HL-60/S4 treated with phorbol 12-myristate 13-acetate at 8.2 ng/mL for 4 days and 3 days (cell line): ENCODE data around the gene EN2.

Experiments used
- in situ Hi-C: fragments of 300-500 bp; cut with MboI; formaldehyde crosslinking; loops from 2 replicates; pipeline ENCODE4 v1.15.0; 2022; ENCODE audit warnings: low sequenced_read_pairs

The EN2 gene

DNA sequence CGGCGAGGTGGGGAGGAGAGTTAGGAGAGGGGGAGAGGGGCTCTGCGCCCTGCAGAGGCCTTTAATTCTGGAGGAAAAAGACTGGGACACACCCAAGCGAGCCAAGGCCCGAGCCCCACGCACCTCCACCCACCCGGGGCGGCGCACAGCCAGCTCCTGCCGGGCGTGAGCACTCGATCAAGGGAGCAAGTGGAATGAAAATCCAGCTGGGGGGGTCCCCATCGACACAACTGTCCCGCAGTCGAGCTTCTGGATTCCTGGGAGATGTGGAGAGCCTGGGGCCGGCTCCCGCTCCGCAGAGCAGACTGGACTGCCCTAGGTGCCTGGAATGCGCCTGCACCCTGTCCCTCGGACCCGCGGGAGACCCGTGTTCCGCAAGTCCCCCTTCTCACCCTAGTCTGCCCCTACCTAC is 7.4 kb upstream of the EN2 start:
- in situ Hi-C loops = no loop called here

DNA sequence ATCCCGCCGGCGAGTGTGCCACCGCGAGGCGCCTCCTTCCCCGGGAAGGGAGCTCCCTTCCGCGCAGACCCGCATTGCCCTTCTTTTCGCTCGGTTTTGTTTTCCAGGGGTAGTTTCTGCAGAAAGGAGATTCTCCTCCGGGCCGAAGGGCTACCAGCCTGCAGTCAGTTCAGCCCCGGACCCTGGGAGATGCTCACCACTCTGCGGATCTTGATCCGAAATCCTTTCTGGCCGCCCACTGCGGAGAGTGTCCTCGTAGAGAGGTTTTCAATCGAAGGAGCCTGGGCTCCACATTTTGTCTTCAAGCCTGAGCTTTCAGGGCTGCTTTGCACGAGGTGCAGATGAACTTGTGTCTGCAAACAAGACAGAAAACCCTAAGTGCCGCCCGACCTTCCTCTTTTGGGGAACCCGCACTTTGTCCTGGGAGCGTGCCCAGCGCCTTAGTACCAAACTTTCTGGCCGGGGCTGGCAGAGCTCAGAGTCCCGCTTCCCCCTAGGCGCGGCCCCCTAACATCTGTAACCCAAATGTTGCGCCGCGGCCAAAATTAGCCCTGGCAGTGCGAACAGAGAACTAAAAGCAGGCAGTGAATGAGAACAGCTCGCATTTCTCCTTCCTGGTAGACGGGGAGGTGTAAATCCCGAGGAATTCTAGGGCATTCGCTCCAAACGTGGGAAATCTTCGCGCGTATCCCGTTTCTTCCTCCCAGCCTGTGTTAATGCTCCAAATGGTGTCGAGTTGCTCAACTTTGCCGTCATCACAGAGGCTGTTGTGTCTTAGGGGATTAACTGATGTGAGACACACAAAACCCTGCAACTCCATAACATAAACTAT is 6.7 kb upstream of the EN2 start:
- in situ Hi-C loops = no loop called here

DNA sequence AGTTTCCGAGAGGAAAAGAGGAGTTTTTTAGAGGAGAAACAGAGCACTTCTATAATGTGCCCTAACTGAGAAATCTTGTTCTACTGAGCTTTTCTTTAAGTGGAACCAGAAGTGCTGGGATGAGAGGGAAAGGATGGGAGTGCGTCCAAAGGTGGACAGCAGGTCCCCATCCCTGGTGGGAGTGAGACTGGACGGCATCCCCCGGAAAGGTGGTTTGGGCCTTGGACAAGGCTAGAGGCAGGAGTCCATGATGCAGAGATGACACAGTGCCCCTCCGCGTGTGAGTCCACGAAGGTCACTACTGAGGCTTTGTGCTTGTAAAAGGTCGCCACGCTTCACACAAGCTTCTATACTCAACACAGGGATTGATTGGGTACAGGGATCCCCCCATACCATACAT is 6.1 kb upstream of the EN2 start:
- in situ Hi-C loops = no loop called here

DNA sequence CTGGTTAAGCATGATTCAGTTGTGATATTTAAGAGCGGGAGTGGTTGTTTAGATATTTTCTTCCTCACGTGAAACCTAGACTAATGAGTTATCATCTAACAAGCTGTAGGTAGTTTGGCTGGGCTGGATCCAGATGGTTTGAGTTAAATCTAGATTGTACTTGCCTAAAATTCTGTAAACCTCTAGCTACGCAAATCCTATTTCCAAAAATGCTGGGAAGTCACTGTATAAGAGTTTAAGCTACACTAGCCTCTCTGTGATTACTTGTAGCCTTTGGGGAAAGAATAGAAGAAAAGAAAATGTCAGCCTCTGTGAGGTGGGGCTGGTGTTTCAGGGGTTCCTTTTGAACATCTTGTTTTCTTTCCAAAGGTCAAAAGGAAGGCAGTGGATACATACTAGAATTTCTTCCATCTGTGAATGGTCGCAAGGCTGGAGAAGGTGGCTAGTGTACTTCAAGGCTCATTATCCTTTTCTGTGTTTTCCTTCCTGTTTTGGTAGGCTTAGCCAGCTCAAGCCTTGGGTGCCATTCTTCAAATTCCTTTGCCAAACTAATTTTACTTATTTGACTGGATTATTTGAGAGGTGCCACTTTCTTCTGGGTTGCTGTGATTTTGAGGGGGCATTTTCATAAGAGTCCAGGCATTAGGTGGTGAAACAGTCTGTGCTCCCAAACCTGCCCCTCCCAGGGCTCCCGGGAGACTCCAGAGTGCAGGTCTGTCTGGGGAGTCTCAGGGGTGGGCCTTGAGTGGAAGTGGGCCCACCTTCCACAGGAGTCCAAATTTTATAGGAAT is 5.2 kb upstream of the EN2 start:
- in situ Hi-C loops = no loop called here

DNA sequence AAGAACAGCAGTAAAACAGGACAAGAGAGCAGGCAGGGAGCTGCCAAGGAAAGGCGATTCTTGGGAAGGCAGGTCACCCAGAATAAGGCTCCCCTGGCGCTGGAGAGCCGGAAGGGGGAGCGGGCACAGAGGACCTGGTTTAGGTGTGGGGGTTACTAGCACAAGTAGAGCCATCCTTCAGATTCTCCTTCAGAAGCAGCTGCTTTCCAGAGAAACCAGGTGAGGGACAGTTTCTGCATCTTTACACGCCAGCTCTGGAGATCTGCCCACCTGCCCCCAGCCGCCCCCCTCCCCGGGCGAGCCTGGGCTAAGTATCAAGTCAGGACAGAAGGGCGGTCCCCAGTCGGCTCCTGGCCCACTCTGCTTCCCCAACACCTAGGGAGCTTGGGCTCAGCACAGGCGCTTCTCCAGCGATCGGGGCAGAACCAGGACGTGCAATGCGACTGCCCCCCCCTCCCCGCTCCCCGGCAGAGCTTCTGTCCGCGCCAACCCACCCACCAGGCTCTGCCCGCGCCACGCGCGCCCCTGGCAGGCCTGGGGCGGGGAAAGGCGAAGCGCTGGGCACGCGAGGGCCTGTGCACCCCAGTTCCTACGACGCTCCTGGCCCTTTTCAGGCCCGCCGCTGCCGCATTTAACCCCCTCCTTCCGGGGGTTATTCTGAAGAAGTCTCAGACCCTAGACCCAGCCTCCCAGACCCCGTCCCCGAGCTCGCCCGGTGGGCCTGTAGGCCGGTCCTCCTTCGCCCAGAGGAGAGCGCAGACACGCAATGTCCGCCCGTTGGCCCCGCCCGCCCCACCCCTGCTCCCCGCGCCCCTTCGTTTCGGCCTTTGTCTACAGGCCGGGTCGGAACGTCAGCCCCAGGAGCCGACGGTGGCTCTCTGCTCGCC is 4.4 kb upstream of the EN2 start:
- in situ Hi-C loops = no loop called here

DNA sequence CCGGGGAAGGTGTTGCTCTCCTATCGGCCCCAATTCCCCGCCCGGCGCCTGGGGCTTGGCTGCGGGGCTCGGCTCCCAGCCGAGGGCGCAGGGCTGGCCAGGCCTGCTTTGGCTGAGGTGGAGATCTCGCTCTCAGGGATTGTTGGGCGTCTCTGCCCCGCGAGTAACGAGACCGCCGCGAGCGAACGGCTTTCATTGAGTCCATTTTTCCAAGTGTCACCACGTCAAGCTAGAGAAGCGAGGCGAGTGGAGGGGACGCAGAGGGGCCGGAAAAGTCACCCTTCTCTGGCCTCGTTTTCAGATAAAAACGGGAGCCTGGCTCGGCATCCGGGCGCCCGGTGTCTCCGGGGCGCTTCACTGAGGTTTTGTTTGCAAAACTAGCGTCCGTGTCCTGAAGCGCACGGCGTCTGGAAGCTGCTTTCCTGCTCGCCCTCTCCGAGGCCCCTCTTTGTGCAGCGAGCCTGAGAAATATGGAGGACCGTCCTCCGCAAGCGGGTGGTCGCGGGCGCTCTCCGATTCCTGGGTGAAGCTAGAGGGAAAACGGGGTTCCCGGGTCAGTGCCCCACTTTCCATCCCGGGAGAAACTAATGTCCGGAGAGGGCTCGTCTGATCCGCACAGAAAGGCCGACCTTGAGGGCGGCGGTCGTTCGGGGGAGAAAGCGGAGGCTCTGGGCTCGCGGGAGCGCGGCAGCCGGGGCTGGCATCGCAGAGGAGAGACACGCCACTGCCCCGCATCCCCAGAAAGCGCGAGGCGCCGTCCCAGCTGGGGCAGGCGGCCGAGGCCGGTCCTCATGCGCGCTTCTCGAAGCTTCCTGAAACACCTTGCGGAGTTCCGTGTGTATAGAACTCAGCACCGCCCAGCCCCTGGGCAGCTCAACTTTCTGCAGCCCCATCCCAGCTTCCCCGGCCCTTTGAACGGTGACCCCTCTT is 3.5 kb upstream of the EN2 start:
- in situ Hi-C loops = no loop called here

DNA sequence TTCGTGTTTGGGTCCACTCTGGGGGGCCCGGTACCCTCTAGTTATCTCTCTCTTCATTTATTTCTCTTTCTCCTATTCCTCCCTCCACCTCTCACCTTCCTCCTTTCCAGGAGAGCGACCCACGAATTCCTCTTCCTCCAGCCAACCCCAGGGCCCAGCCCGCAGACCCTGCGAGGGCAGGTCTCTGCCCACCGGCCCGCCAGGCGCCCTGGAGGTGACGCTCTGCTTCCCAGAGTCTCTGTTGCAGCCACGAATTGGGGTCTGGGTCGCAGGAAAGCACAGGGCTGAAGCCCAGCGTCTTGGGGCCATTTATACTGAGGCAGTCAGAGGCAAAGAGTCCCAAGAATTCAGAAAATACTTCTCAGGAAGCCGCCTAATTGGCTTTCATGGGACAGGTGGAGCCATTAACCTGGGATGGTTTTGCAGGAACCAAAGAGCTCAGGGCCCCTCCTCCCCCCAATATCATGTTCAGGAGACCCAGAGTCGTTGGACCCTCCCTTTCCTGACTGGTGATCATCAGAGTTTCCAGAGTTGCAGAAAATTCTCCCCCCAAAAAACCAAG is 2.7 kb upstream of the EN2 start:
- in situ Hi-C loops = no loop called here

DNA sequence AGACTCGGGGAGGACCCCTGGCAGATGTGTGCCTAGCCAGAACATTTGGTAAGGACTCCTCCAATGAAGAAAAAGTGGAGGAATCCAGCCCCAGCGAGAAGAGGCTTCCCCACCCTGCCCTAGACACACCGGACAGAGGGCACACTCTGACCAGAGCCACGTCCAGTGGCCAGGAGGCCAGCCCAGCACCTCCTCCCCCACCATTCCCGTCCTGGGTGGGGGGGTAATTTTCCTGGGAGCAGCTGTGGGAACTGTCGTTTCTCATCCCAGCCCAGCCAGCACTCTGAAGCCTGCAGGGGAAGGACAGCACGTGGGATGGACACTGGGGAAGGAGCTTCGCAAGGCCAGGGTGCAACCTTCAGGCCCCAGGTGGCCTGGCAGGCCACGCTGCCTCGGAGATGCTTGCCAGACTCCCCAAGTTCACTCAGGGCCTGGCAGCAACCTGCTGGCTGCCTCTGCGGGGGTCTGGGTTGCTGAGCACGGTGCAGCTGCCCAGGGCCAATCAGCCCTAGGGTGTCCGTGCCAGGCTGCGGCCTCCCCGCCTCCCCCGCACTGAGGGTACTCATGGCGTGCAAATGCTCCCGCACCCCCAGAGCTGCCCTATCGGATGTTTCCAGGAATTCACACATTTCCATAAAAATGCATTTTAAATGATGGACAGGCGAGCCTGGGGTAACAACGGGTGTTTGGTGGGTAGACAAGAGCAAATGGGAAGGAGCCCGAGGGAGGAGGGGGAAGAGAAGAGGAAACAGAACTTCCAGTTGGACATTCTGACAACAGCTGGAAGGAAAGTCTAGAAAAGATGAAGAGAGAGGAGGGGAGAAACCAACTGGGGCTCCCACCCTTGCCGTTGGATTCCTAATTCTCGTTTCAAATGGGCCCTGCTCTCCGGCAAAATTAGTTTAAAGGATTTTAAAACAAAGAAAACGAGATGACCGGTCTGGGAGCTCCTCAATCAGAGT is 1.9 kb upstream of the EN2 start:
- in situ Hi-C loops = no loop called here

DNA sequence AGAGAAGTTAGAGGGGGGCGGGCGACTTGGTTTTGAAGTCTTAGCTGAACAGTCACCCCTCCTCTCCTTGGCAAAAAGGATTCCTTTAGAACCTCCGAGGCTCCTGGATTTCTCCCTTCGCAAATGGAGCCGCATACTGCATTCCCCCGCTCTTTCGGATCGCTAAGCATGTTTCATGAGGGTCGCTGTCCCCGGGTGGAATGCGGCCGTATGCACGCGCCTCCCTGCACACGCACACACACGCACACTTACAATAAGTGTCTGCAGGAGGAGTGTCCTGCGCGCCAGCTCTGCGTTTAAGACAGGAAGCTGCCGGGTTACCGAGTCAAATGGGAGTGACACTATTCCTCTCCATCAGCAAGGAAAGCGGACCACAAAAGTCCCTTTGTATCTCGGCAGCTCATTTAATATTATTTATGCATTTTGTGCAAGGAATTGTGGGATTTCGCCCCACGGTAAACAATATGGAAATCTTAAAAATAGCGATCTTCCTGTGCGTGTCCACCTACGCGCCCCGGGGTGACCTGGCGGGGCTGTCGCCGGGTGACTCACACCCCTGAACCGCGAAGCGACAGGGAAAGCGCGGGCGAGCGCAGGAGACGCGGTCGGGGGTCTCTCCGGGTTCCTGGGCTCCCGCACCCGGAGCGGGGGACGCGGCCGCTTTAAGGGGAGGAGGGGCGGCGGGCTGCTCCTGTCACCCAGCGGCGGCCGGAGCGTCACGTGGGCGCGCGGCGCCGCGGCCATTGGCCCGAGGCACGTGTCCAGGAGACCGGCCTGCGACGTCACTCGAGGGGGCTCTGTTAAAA is 988 bp upstream of the EN2 start:
- in situ Hi-C loops = no loop called here

DNA sequence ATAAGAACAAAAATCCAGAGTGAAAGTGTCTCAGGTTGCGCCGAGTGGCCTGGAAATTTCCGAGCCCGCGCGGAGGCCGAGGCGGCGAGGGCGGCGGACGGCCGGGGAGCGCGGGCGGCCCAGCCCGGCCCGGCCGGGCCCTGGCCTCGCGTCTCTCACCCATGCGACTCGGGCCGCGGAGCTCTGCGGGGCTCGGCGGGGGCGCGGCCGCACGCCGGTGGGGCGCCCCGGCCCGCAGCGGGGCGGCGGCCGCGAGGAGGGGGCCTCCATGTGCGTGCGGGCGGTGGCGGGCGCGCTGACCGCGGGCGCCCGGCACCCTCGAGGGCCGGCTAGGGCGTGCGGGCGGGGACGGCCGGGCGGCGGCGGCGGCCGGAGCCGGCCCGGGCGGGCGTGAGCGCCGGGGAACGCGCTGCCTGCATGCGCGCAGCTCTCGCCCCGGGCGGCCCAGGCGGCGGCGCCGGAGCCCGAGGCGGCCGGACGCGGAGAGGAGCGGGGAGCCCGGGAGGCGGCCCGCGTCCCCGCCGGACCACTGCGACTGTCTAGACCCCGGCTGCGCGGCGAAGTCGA is 302 bp upstream of the EN2 start:
- in situ Hi-C loops = no loop called here

DNA sequence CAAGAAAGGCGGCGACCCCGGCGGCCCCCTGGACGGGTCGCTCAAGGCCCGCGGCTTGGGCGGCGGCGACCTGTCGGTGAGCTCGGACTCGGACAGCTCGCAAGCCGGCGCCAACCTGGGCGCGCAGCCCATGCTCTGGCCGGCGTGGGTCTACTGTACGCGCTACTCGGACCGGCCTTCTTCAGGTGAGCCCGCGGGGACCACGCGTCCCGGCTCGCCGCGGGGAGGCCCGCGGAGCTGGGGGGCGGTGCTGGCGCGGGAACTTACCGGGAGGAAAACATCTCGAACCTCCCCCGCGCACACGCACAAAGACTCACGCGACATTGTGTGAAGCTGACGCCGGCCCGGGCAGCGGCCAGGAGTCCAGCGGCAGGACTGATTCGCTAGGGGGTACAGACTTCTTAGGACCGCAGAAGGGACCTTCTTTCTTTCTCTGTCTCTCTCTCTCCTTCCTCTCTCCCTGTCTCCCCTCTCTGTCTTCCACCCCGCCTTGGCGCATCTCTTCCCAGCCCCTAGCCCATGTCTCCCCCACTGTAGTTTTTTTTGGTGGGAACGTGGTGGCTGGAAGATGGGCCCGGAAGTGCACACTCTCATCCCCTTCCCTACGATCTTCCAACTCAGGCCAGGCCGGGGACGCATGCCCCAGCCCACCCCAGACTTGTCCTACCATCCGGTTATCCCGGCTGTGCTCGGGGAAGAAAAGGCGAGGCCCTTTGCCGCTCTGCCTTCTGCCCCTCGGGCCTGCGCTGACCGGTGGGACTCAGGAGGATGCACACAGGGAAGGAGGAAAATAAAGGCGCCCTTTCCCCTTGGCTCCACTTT is 1.2 kb downstream of the EN2 start:
- in situ Hi-C loops = no loop called here

DNA sequence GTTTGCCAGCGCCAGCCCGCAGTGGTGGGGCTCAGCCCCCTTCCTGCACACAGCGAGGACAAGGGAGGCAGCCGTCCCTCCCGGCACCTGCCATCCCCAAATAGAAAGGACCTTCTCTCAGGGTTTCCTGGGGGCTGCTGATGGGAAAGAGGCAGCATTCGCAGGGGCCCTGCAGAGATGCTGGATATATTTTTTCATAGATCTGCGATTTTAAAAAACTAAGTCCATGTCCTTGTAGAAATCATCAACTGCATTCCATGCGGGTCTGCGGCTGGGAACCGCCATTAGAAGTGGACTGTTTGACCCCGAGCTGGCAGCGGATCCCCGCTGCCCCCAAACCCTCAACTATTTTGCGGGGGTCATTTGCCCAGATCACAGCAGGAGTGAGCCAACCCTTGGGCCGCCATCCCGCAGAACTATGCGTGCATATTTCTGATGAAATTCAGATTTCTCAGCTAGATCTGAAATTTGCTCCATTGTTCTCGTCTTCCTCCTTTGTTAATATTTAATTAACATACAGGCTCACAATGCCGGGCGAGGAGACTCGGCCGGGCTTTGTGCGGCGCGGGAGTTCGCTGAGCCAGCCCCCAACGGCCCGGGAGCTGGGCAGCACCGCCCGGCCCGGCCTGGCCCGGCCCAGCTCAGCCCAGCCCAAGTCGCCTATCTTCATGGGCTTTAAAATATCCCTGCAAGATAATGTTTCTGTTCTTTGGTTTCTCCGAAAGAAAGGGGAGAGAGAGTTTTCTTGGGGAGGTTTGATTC is 2.0 kb downstream of the EN2 start:
- in situ Hi-C loops = no loop called here

DNA sequence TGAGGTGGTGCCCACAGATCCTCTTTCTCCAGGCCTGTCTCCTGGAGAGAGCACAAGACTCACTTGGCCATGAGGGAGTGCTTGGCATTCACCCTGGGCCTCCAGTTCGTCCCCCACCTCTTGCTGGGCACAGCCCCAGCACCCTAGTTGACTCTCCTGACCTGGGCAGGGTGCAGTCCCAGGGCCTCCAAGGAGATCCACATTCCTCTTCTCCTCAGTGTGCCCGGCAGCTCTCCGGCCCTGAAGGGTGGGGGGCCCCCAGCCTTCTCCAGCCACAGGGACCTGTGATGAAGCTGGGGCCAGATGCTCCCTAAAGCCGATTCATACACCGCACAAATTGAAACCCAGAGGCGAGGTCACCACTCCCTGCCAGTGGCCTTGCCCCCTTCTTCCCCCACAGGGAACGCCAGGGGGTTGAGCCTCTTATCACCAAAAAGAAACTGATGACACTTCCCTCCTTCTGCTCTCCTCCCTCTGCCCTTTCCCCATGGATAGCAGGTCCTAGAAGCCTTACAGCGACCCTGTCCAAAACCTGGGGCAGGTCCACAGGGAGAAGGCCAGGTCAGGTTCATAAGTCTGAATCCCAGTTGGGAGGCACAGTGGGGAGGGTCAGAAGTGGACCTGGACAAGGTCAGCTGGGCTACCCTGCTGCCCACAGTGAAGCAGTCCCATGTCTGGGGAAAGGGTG is 3.1 kb downstream of the EN2 start:
- in situ Hi-C loops = no loop called here

DNA sequence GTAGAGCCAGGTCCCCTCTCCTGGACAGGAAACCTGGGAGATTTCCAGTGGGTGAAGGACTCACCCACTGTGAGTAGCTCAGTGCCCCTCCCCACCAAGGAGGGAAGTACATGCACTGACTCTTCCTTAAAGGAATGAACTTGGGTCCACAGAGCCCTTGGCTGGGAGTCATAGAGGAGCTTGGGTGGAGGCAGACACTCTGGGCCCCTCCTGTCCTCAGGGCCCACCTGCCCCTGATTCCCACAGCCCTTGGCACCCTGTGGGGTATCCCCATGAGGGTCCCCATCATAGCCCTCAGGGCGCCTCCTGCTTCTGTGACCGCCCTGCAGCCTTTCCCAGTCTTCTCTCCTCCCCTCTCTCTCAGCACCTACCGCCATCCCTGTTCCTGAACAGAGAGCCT is 3.7 kb downstream of the EN2 start:
- in situ Hi-C loops = no loop called here

DNA sequence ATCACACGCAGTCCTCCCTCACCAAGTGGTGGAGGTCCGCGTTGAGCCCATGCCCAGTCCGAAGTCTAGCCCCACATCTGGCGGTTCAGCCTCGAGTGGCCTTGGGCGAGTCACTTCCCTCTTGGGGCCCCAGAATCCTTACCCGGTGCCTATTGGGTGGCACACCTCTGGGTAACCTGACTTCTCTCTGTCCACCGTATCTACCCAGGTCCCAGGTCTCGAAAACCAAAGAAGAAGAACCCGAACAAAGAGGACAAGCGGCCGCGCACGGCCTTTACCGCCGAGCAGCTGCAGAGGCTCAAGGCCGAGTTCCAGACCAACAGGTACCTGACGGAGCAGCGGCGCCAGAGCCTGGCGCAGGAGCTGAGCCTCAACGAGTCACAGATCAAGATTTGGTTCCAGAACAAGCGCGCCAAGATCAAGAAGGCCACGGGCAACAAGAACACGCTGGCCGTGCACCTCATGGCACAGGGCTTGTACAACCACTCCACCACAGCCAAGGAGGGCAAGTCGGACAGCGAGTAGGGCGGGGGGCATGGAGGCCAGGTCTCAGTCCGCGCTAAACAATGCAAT is 4.3 kb downstream of the EN2 start:
- in situ Hi-C loops = no loop called here
